Activated T-helper 2 cell treated with anti-CD3 and anti-CD28 coated beads, Interferon-gamma antibody, Interleukin-2, Interleukin-4, amounts not matched to agents 10 μg/mL and 5 μg/mL and 100 μg/mL, durations not matched to agents 14 hours and 24 hours and 36 hours (primary cell): Measurements from ENCODE around the gene HOXD1. TPM values are rescaled to one million over a fixed set of nuclear protein-coding genes. Genes with fewer than 3 reads are reported as not detected.

Source experiments
- DNase-seq: peaks from one replicate; pipeline ENCODE4 v3.0.0; 2021; ENCODE audit warnings: low spot score
- H3K27ac Mint-ChIP-seq: one replicate; pipeline ENCODE4 v1.8.0; 2021; ENCODE audit warnings: mixed read lengths
- H3K27me3 Mint-ChIP-seq: one replicate; pipeline ENCODE4 v1.8.0; 2021; ENCODE audit warnings: low read depth, mixed read lengths
- H3K36me3 Mint-ChIP-seq: one replicate; pipeline ENCODE4 v1.8.0; 2021; ENCODE audit warnings: low read depth, mixed read lengths
- H3K4me1 Mint-ChIP-seq: one replicate; pipeline ENCODE4 v1.8.0; 2021; ENCODE audit warnings: low read depth, mixed read lengths
- H3K4me3 Mint-ChIP-seq: one replicate; pipeline ENCODE4 v1.8.0; 2021; ENCODE audit warnings: low read depth, mild to moderate bottlenecking, moderate library complexity, mixed read lengths
- H3K9me3 Mint-ChIP-seq: one replicate; pipeline ENCODE4 v1.8.0; 2021; ENCODE audit warnings: mixed read lengths
- intact Hi-C: fragments of 100-400 bp; cut with micrococcal nuclease; formaldehyde crosslinking; loops from one replicate; pipeline ENCODE4 v1.15.1; 2023
- total RNA-seq: library from RNA; stranded (reverse); gene quantifications from 2 replicates; pipeline ENCODE4 v1.2.3, GENCODE V29; 2022

HOXD1 gene
- total RNA-seq, 1 donor from 2014 or later, result not detected

GRCh38 chr2:176213406-176213805, 24.9 kb downstream of the HOXD1 start:
- peaks cover 13% of the 10 kb centered on the region for H3K27me3 Mint-ChIP-seq
- no peak for DNase-seq
- H3K4me1 Mint-ChIP-seq, result no peaks in the 10 kb centered on the region
- H3K4me3 Mint-ChIP-seq, result no peak overlapping the region
- no peaks in the 10 kb centered on the region for H3K36me3 Mint-ChIP-seq
- H3K27ac Mint-ChIP-seq, result no peak overlapping the region
- H3K9me3 Mint-ChIP-seq, result no peaks in the 10 kb centered on the region
- intact Hi-C loops, result no loop called here

- Mint-ChIP-seq H3K9me3 (no peaks in the 10 kb centered on the region), H3K4me3 (no peak overlapping the region), H3K4me1 (no peaks in the 10 kb centered on the region), H3K36me3 (no peaks in the 10 kb centered on the region), H3K27me3 (peaks cover 10% of the 10 kb centered on the region), H3K27ac (no peak overlapping the region)
- DNase-seq, result no peak
- intact Hi-C loops, result no loop called here
Observed at GRCh38 chr2:176227874-176228273, 39.4 kb downstream of the HOXD1 start.

- Mint-ChIP-seq H3K27me3 (peaks cover 19% of the 10 kb centered on the region), H3K4me1 (no peaks in the 10 kb centered on the region)
- intact Hi-C loops, result no loop called here
Observed at GRCh38 chr2:176234156-176234555, 45.7 kb downstream of the HOXD1 start.

GRCh38 chr2:176234940-176235339, 46.5 kb downstream of the HOXD1 start:
- no peak overlapping the region for H3K4me3 Mint-ChIP-seq
- intact Hi-C loops, result no loop called here

More at GRCh38 chr2:176234156-176234555, 45.7 kb downstream of the HOXD1 start:
- Mint-ChIP-seq H3K4me3 (no peak overlapping the region), H3K36me3 (no peaks in the 10 kb centered on the region), H3K9me3 (no peaks in the 10 kb centered on the region), H3K27ac (no peak overlapping the region)
- DNase-seq, result no peak

GRCh38 chr2:176237456-176237855, 49.0 kb downstream of the HOXD1 start:
- Mint-ChIP-seq H3K27me3 (peaks cover 25% of the 10 kb centered on the region), H3K27ac (no peak overlapping the region), H3K4me1 (no peaks in the 10 kb centered on the region)

More at GRCh38 chr2:176234940-176235339, 46.5 kb downstream of the HOXD1 start:
- peaks cover 23% of the 10 kb centered on the region for H3K27me3 Mint-ChIP-seq
- H3K36me3 Mint-ChIP-seq, result no peaks in the 10 kb centered on the region
- DNase-seq, result no peak
- H3K27ac Mint-ChIP-seq, result no peak overlapping the region
- no peaks in the 10 kb centered on the region for H3K4me1 Mint-ChIP-seq
- no peaks in the 10 kb centered on the region for H3K9me3 Mint-ChIP-seq

GRCh38 chr2:176239031-176239430, 50.6 kb downstream of the HOXD1 start:
- no peaks in the 10 kb centered on the region for H3K4me1 Mint-ChIP-seq
- no peaks in the 10 kb centered on the region for H3K9me3 Mint-ChIP-seq
- H3K4me3 Mint-ChIP-seq, result no peak overlapping the region
- intact Hi-C loops, result no loop called here
- peaks cover 22% of the 10 kb centered on the region for H3K27me3 Mint-ChIP-seq
- DNase-seq, result no peak
- H3K27ac Mint-ChIP-seq, result no peak overlapping the region
- no peaks in the 10 kb centered on the region for H3K36me3 Mint-ChIP-seq

More at GRCh38 chr2:176237456-176237855, 49.0 kb downstream of the HOXD1 start:
- H3K36me3 Mint-ChIP-seq, result no peaks in the 10 kb centered on the region
- no peaks in the 10 kb centered on the region for H3K9me3 Mint-ChIP-seq
- H3K4me3 Mint-ChIP-seq, result no peak overlapping the region
- intact Hi-C loops, result no loop called here
- no peak for DNase-seq

GRCh38 chr2:176240301-176240700, 51.8 kb downstream of the HOXD1 start:
- intact Hi-C loops, result no loop called here
- no peak overlapping the region for H3K4me3 Mint-ChIP-seq
- H3K9me3 Mint-ChIP-seq, result no peaks in the 10 kb centered on the region
- no peaks in the 10 kb centered on the region for H3K4me1 Mint-ChIP-seq
- DNase-seq, result no peak
- no peak overlapping the region for H3K27ac Mint-ChIP-seq
- H3K27me3 Mint-ChIP-seq, result peaks cover 19% of the 10 kb centered on the region
- no peaks in the 10 kb centered on the region for H3K36me3 Mint-ChIP-seq

Other genes starting within 250 kb of the HOXD1 start
- gene LNPK, start 186.4 kb upstream of the HOXD1 start, total RNA-seq, result 50.3 and 51.9 TPM in 2 replicates
- gene EVX2, start 104.7 kb upstream of the HOXD1 start, total RNA-seq, result not detected in 2 replicates
- not detected in 2 replicates for gene HOXD13, start 95.9 kb upstream of the HOXD1 start, total RNA-seq
- gene HOXD12, start 88.9 kb upstream of the HOXD1 start, total RNA-seq, result not detected in 2 replicates
- not detected in 2 replicates for gene HOXD11, start 81.4 kb upstream of the HOXD1 start, total RNA-seq
- gene HOXD10, start 71.9 kb upstream of the HOXD1 start, total RNA-seq, result not detected in 2 replicates
- gene HOXD9, start 65.9 kb upstream of the HOXD1 start, total RNA-seq, result not detected in 2 replicates
- gene HOXD8, start 59.0 kb upstream of the HOXD1 start, total RNA-seq, result not detected in 2 replicates
- gene HOXD4, start 37.1 kb upstream of the HOXD1 start, total RNA-seq, result not detected in 2 replicates
- gene HOXD3, start 31.4 kb upstream of the HOXD1 start, total RNA-seq, result not detected in 2 replicates
- gene MTX2, start 80.8 kb downstream of the HOXD1 start, total RNA-seq, result 26.0 and 26.2 TPM in 2 replicates